GM19193 (cell line): ENCODE data around the gene RCOR1.

Experiments used
- POLR2A ChIP-seq: IDR thresholded peaks from 4 replicates; pipeline ENCODE4 v1.6.1; 2011; ENCODE audit not compliant: insufficient read depth, insufficient read length; ENCODE audit errors: extremely low read depth

RCOR1 gene

DNA sequence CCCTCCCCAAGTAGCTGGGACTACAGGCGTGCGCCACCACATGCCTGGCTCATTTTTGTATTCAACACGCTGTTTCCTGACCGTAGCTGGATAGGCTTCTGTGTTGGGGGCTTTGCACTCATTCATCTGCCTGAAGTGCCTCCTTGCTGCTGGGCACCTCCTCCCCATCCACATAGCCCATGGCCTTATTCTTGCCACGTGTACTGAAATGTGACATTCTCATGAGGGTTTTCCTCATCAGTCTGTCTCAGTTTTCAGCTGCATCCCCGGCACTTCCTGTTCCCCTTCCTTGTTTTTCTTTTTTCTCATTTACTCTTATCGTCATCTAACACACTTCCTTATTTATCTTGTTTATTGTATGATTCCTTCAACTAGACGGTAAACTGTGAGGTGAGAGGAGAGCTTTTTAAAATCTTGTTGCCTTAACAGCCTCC is 36.6 kb downstream of the RCOR1 start:
- no peak for TF ChIP-seq POLR2A

DNA sequence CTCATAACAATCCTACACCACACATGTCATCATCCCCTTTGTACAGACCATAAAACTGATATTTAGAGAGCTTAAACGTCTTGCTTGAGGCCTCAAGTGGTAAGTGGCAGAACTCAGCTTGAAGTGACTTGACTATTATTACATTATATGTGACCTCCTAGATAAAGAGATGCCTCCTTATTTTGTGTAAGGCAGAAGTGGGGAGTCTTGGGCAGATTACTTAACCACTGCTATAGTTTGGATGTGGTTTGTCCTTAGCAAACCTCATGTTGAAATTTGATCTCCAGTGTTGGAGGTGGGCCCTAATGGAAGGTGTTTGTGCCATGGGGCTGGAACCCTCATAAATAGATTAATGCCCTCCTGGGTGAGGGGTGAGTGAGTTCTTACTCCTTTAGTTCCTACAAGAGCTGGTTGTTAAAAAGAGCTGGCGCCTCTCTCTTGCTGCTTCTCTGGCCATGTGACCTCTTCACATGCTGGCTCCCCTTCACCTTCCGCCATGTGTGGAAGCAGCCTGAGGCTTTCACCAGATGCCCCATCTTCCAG is 37.4 kb downstream of the RCOR1 start:
- no peak for TF ChIP-seq POLR2A

DNA sequence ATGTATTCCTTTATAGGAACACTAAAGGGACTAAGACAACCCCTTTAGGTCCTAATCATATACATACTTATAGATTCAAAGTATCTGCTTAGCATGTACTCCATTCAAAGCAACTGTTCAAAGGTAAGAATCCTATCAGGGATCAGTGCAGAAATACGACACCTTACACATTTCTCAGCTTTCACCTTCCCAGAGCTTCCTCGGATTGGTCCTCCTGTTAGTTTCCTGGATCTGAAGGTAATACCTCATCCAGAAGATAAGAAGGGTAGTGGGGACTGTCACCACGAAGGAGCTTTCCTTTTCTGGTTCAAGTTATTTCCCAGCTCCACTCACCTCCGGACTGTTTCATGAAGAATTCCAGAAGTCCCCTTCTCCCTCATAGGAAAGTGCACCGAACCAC is 38.0 kb downstream of the RCOR1 start:
- TF ChIP-seq POLR2A: no peak

DNA sequence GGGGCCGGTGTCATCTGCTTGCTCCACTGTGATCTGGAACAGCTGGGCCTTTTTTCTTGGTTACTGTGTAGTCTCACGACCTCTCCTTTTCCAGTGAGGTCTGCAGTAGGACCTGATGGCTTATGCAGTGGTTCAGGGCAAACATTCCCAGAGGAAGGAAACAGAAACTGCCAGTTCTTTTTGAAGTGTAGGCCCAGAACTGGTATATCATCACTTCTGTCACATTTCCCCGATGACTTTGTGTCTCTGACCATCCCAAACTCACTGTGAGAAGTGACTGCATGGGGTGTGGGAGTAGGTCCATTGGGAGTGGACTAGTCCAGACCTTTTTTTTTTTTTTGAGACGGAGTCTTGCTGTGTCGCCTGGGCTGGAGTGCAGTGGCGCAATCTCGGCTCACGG is 38.4 kb downstream of the RCOR1 start:
- no peak for TF ChIP-seq POLR2A

DNA sequence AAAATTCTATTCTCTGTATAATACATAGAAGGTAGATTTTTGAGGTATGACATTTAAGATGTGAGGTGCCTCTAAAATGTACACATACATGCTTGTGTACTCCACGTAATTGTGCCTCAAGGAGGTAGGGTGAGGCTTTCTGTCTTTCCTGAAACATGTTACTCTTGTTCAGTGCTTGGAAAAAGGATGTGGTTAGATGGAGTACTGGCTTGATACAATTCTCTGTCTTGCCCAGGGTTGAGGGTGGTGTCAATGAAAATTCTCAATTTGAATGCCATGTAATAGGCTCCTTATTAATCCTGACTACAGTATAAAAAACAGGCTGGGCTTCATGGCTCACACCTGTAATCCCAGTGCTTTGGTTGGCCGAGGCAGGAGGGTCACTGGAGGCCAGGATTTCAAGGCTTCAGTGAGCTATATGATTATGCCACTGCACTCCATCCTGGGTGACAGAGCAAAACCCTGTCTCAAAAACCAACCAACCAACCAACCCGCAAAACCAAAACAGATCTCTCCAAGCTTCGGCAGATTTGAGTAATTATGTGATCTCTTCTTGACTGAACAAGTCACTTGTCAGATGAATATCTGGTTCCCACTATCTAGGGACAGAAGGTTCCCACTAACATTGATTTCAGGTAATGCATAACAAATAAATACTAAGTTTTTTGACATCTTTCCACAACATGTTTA is 41.6 kb downstream of the RCOR1 start:
- no peak for TF ChIP-seq POLR2A

DNA sequence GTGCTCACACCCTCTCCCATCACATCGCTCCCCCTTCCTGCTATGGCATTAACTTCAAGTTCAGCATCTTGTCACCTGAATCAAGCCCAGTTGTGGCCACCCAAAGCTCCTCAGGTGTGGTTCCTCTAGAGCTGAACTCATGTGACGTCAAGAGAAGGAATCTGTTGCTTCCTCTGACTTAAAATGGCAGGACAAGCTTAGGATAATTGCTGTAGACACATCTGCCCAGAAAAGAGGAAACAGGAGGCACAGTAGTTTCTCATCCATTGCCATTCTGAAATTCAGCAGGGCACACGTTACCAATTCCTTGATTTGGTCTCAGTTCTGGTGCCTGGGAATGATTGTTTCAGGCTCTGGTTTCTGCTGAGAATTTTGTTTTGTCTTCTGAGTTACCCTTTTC is 52.1 kb downstream of the RCOR1 start:
- TF ChIP-seq POLR2A: no peak

DNA sequence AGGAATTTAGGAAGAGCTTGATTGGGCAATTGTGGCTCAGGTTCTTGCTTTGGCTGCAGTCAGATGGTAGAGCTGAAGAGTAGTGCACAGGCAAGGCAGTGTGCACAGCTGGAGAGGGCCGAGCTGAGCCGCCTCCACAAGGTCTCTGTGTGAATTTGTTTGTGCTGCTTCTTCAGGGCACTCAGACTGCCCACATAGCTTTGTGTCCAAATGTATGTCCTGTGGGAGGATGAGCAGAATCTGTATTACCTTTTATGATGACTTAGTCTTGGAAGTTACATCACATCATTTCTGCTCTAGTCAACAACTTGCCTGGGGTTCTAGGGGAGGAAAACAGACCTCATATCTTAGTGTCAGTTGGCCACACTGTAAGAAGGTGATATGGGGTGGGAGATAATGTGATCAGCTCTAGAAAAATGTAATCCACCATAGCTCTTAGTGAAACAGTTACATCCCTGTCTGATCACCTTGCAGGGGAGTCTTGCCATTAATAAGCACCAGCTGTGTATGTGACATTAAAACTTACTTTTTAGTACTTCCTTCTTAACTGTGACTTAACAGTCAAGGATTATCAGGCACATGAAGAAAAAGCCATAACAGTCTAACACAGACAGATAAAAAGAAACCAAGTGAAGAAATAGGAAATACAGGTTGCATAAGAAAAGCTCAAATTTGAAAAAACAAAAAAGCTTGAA is 53.4 kb downstream of the RCOR1 start:
- no peak for TF ChIP-seq POLR2A

DNA sequence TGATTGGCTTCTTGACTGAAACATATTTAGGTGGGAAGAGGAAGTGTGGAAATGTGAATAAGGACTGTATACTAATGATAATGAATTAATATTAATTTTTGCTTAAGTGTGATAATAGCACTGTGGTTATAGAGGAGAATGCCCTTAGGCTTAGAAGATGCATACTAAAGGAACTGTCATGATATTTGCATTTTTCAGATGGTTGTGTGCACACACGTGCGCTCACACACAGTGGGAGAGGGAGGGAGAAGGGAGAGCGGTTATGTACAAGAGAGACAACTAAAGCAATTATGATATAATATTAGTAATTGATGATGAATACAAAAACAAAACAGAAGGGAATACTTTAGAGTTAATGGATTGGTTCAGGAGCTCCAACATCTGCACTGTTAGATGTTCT is 54.2 kb downstream of the RCOR1 start:
- TF ChIP-seq POLR2A: no peak

DNA sequence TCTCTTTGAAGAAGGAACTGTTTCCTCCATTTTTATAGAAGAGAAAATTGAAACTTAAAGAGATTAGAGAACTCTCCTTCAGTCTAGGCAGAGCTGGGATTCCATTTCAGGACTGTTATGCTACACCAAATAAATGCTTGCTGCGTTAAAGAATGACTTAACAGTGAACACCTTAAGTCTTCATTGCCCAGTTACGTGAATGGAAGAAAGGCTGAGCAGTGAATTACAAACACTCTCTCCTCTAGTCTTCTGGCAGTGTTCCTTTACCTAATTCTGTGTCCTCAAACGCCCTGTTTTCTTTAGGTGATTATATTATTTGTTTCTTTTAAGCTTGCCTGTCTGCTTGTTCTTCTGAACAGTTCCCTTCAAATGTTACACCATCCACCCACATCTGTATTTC is 59.7 kb downstream of the RCOR1 start:
- no peak for TF ChIP-seq POLR2A

DNA sequence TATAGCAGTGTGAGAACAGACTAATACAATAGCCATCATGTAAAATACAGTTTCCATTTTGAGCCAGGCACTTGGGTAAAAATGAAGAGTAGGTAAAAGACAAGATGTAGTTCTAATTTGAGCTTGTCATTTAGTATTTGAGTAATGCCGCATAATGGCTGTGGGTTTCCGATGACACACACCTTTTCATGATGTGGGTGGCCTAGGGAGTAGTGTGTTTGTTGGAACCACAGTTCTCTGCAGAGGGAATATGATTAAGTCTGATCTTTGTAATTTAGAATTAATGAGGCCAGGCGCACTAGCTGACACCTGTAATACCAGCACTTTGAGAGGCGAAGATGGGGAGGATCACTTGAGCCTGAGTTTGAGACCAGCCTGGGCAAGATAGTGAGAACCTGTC is 61.8 kb downstream of the RCOR1 start:
- no peak for TF ChIP-seq POLR2A

DNA sequence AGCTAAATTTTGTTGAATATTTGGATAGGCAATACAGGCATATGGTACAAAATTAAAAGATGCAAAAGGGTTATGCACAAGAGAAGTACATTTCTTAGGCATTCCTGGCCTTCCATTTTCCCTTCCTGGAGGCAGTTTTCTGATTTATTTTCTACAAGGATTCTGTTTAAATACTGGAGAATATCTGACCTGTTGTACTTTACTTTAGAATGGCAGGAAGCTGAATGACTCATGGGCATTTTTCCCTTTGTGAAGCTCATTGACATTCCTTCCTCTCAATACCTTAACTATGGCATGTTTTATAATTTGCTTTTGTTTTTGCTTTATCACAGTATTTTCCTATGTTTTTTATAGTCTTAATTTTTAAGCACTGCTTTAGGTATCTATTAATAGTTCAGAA is 62.7 kb downstream of the RCOR1 start:
- TF ChIP-seq POLR2A: no peak

DNA sequence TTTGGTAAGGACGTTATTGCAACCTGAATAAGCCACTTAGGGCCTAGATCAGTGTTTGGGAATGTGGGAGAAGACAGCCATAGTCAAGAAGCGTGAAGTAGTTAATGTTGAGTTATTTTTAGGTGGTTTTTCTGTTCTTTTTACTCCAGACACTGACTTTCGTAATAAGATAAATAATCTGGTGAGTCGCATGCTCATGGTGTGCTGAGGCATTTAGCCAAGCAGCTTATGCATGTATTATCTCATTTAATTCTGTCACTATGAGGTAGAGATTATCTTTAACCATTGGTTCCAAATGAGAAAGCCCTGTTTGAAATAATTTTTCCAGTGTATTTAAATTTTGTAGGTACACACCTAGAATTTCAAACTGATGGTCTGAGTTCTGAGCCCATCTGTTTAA is 67.3 kb downstream of the RCOR1 start:
- no peak for TF ChIP-seq POLR2A

DNA sequence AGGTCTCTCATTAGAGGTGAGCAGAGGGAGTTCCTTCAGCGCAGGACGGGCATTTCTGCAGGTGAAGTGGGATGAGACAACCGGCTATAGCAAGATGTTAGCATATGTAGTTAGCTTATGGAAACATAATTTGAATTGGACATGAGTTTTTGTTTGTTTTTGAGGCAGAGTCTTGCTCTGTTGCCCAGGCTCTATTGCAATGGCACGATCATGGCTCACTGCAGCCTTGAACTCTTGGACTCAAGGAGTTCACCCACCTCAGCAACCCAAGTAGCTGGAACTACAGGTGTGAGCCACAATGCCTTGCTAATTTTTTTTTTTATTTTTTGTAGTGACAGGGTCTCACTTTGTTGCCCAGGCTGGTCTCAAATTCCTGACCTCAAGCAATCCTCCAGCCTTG is 69.2 kb downstream of the RCOR1 start:
- TF ChIP-seq POLR2A: no peak

DNA sequence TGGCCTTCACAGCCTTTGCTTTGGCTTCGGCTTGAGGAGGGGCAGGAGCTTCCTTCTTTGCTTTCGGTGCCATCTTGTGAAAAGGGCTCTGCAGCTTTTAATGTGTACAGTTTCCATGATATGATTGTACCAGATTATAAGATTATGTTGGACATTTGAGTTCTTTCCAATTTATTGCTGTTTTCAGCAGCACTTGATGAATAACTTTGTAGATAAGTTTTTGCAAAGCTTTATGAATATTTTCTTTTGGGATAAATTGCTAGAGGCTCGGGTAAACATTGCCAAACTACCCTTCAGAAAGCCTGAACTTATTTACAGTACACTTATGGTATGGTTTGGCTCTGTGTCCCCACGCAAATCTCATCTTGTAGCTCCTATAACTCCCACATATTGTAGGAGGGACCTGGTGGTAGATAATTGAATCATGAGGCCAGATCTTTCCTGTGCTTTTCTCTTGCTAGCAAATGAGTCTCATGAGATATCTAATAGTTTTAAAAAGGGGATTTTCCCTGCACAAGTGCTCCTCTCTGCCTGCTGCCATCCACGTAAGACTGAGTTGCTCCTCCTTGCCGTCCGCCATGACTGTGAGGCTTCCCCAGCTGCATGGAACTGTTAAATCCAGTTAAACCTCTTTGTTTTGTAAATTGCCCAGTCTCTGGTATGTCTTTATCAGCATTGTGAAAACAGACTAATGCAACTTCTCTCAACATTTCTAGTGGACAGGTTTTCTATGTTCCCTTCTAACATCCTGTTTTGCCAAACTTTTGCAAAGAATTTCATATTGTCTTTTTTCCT is 70.4 kb downstream of the RCOR1 start:
- TF ChIP-seq POLR2A: no peak

DNA sequence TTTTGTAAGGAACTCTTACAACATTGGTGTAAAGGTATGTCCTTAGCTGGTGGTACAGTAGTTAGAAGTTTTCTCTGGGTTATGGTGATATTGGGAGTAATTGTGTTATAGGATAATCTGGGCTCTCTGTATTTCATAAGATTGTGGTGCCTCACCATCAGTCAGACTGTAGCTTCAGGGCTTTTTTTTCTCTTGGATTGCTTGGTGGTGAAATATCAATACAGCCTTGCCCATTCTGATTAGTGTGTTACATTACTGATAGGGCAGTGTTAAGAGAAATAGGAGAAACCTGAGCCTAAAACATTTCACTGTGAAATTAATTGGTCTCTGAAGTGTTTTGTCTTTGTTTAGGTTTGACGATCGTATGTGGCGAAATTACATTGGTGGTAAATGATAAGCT is 71.0 kb downstream of the RCOR1 start:
- TF ChIP-seq POLR2A: no peak
